ENCODE data around the gene SF3B4. TPM values are rescaled to one million over a fixed set of nuclear protein-coding genes. Genes with fewer than 3 reads are reported as not detected.
A peak's percentile ranks its signal among the peaks of the same experiment; 100 is the strongest.

The SF3B4 gene
- total RNA-seq, 2 experiments from 2014 or later: 68.6 to 71.9 TPM

DNA sequence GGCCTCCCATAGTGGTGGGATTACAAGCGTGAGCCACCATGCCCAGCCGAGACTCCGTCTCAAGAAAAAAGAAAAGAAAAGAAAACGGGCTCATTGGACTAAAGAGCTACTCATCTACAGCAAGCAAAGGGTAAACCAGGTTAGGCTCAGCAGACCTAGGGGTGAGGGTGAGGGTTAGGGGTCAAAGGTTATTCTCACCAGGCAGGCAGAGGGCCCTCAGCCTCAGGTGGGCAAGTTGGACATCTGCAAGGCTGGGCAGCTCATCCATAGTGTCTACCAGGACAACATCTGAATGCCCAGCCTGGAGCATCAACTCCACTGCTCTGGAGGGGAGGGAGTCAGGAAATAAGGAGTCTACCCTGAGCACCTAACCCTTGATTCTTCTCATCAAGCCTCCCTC is 5.6 kb upstream of the SF3B4 start:
- CTCF ChIA-PET: interaction anchor here (0.6 to 1.1 kb wide), 2 partner anchors 46 to 135 kb away, joined by 3 read pairs; a partner anchor contains a TSS

GRCh38 chr1:149932474-149932873 is 4.9 kb upstream of the SF3B4 start:
- no peak for DNase-seq
- Mint-ChIP-seq H3K4me1 (peaks cover 29% of the 10 kb centered on the region), H3K27me3 (peaks cover 3% of the 10 kb centered on the region), H3K4me3 (no peak overlapping the region), H3K27ac (no peak overlapping the region), H3K9me3 (ENCODE audit: low read depth) (no peaks in the 10 kb centered on the region), H3K36me3 (ENCODE audit: low read depth) (peaks cover 2% of the 10 kb centered on the region)
- intact Hi-C loops (cut with DNase I, micrococcal nuclease): no loop called here
- CTCF ChIA-PET: interaction anchor here (0.7 to 1.1 kb wide), 2 partner anchors 30 to 136 kb away, joined by 3 read pairs; no protein-coding TSS in a partner anchor
- POLR2A ChIA-PET: no interaction called here
- ATAC-seq: no peak

More for the DNA sequence above, 5.6 kb upstream of the SF3B4 start:
- Mint-ChIP-seq H3K27me3 (peaks cover 3% of the 10 kb centered on the region), H3K36me3 (ENCODE audit: low read depth) (no peaks in the 10 kb centered on the region), H3K9me3 (ENCODE audit: low read depth) (no peaks in the 10 kb centered on the region), H3K4me3 (no peak overlapping the region), H3K27ac (no peak overlapping the region), H3K4me1 (peaks cover 35% of the 10 kb centered on the region)
- ATAC-seq (no peak), DNase-seq (no peak)
- POLR2A ChIA-PET: interaction anchor here (0.7 kb wide), 1 partner anchor 45 kb away, joined by 4 read pairs; a partner anchor contains a TSS
- intact Hi-C loops (cut with DNase I, micrococcal nuclease): no loop called here

- Mint-ChIP-seq H3K9me3 (ENCODE audit: low read depth) (no peaks in the 10 kb centered on the region), H3K36me3 (ENCODE audit: low read depth) (peaks cover 9% of the 10 kb centered on the region), H3K27ac (peak overlapping the region; percentile 42), H3K27me3 (peaks cover 3% of the 10 kb centered on the region), H3K4me3 (no peak overlapping the region), H3K4me1 (peaks cover 24% of the 10 kb centered on the region)
- DNase-seq (no peak), ATAC-seq (no peak)
- ChIA-PET CTCF (interaction anchor here (0.9 to 4.0 kb wide), 2 partner anchors 30 to 143 kb away, joined by 3 to 12 read pairs; no protein-coding TSS in a partner anchor), POLR2A (no interaction called here)
- intact Hi-C loops (cut with DNase I, micrococcal nuclease): no loop called here
These were observed 3.7 kb upstream of the SF3B4 start for GRCh38 chr1:149931212-149931790.

DNA sequence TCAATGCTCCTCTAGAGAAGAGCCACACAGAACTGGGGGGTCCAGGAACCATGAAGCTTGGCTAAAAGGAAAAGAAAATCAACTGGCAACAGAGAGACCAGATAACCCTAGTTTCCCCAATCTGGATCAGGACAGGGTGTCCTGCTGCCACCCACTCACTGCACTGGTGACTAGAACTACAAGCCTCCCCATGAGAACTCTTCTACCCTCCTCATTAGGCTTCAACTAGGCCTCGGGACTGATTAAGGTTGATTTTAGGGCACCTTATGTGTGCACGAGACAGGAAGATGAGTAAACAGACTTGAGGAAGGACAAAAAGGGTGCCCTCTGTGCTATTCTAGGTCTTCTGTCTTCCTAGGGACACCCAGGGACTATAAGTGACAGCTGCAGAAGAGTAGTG is 2.3 kb upstream of the SF3B4 start:
- H3K4me1 Mint-ChIP-seq: peaks cover 38% of the 10 kb centered on the region
- ChIA-PET POLR2A (interaction anchor here (1.5 kb wide), 1 partner anchor 43 kb away, joined by 7 read pairs; a partner anchor contains a TSS), CTCF (interaction anchor here (0.7 to 4.0 kb wide), 2 partner anchors 32 to 52 kb away, joined by 3 to 12 read pairs; no protein-coding TSS in a partner anchor)
- H3K9me3 Mint-ChIP-seq (ENCODE audit: low read depth): no peaks in the 10 kb centered on the region
- no peak overlapping the region for H3K27ac Mint-ChIP-seq
- peaks cover 3% of the 10 kb centered on the region for H3K27me3 Mint-ChIP-seq
- H3K4me3 Mint-ChIP-seq: no peak overlapping the region
- no peak for ATAC-seq
- intact Hi-C loops (cut with DNase I, micrococcal nuclease): no loop called here
- no peak for DNase-seq
- H3K36me3 Mint-ChIP-seq (ENCODE audit: low read depth): peaks cover 23% of the 10 kb centered on the region

DNA sequence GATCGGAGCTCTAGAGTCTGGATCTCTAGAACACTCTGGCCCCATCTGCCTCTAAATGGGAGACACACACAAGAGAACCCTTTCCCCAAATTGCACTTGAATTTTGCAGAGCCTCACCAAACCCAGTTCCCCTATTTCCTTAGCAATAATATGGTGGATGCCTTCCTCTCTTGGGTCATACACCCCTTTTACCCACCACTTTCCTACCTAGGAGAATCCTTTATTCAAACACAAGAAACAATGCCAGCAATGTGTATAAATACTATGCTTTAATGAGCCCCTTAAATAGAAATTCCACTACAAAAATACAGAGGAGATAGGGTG is 760 bp upstream of the SF3B4 start:
- intact Hi-C loops (cut with DNase I, micrococcal nuclease): loop anchor here in 1 of 2 experiments (1.0 kb wide), 1 partner anchor 9 kb away; no protein-coding TSS in a partner anchor
- H3K27me3 Mint-ChIP-seq: peaks cover 3% of the 10 kb centered on the region
- H3K4me1 Mint-ChIP-seq: peaks cover 43% of the 10 kb centered on the region
- DNase-seq (no peak), ATAC-seq (no peak)
- ChIA-PET CTCF (interaction anchor here (1.0 to 4.0 kb wide), 3 partner anchors 33 to 140 kb away, joined by 3 to 12 read pairs (median 6); partner anchors contain the start of gene VPS45), POLR2A (interaction anchor here (0.6 to 1.0 kb wide), 7 partner anchors 9 to 217 kb away, joined by 3 to 16 read pairs (median 3); a partner anchor contains a TSS)
- no peaks in the 10 kb centered on the region for H3K9me3 Mint-ChIP-seq (ENCODE audit: low read depth)
- peak overlapping the region; percentile 97 for H3K4me3 Mint-ChIP-seq
- peak overlapping the region; percentile 96 for H3K27ac Mint-ChIP-seq
- H3K36me3 Mint-ChIP-seq (ENCODE audit: low read depth): peaks cover 36% of the 10 kb centered on the region

DNA sequence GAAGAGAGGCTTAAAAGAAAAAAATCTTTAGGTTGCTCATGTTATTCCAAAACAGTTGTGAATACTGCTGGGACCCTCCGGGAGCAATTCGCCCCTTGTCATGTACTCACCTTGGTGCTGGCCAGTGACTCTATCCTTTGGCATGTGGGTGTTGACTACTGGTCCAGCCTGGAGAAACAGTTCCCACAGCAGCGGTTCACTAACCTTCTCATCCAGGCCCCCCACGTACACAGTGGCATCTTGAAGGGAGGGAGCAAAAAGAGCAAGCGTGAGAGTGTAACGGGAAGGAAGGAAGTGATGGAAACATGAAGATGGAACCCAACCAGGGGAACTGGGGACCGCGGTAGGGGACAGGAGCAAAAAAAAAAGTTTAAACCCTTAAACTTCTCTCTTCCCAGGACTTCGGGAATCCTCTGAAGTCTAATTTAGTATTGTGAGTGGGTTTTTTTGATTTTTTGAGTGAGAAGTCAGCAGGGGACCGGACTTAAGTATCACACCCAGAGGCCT is 494 bp downstream of the SF3B4 start:
- intact Hi-C loops (cut with DNase I, micrococcal nuclease): loop anchor here (1.0 kb wide), 7 partner anchors 10 to 140 kb away; partner anchors contain the start of genes BOLA1 (in 2 of the 2), OTUD7B (in 1 of the 2), SV2A (in 1 of the 2) and VPS45 (in 1 of the 2)
- H3K27me3 Mint-ChIP-seq: peaks cover 3% of the 10 kb centered on the region
- no peak for DNase-seq
- ChIA-PET POLR2A (no interaction called here), CTCF (interaction anchor here (4.0 kb wide), 1 partner anchor 35 kb away, joined by 12 read pairs; no protein-coding TSS in a partner anchor)
- peak overlapping the region; percentile 97 for H3K4me3 Mint-ChIP-seq
- H3K4me1 Mint-ChIP-seq: peaks cover 43% of the 10 kb centered on the region
- no peak for ATAC-seq
- H3K27ac Mint-ChIP-seq: peak overlapping the region; percentile 96
- peaks cover 45% of the 10 kb centered on the region for H3K36me3 Mint-ChIP-seq (ENCODE audit: low read depth)
- H3K9me3 Mint-ChIP-seq (ENCODE audit: low read depth): no peaks in the 10 kb centered on the region

- peak overlapping the region; percentile 97 for H3K4me3 Mint-ChIP-seq
These were observed 1.3 kb downstream of the SF3B4 start for GRCh38 chr1:149926296-149926695.

GRCh38 chr1:149925751-149926150 is 1.9 kb downstream of the SF3B4 start:
- ATAC-seq: no peak
- no peak for DNase-seq
- Mint-ChIP-seq H3K4me3 (peak overlapping the region; percentile 97), H3K36me3 (ENCODE audit: low read depth) (peaks cover 53% of the 10 kb centered on the region), H3K27me3 (no peaks in the 10 kb centered on the region), H3K4me1 (peaks cover 35% of the 10 kb centered on the region), H3K27ac (no peak overlapping the region), H3K9me3 (ENCODE audit: low read depth) (no peaks in the 10 kb centered on the region)
- ChIA-PET POLR2A (no interaction called here), CTCF (interaction anchor here (0.6 kb wide), 1 partner anchor 207 kb away, joined by 4 read pairs; no protein-coding TSS in a partner anchor)
- intact Hi-C loops (cut with DNase I, micrococcal nuclease): no loop called here

More at GRCh38 chr1:149926296-149926695, 1.3 kb downstream of the SF3B4 start:
- no peak for ATAC-seq
- intact Hi-C loops (cut with DNase I, micrococcal nuclease): no loop called here
- Mint-ChIP-seq H3K36me3 (ENCODE audit: low read depth) (peaks cover 53% of the 10 kb centered on the region), H3K9me3 (ENCODE audit: low read depth) (no peaks in the 10 kb centered on the region), H3K27ac (no peak overlapping the region), H3K27me3 (peaks cover under 1% of the 10 kb centered on the region), H3K4me1 (peaks cover 38% of the 10 kb centered on the region)
- CTCF ChIA-PET: no interaction called here
- no peak for DNase-seq
- POLR2A ChIA-PET: no interaction called here

DNA sequence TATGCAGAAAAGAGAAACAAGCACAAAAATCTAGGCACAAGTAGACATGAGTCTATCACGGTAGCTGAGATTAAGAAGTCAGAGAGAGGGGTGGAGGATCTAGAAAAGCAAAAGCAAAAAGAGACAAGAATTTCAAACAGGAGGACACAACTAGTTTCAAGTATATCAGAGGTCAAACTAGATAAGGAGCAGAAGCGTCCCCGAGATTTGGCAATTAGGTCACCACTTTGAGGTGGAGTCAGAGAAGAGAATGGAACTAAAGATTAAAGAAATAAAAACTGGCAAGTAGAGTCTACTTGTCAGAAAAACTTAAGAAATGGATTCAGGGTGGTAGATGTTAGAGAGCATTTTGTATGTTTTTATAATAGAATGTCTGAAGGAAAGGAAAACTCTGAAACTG is 2.3 kb downstream of the SF3B4 start:
- peaks cover 53% of the 10 kb centered on the region for H3K36me3 Mint-ChIP-seq (ENCODE audit: low read depth)
- CTCF ChIA-PET: interaction anchor here (0.5 to 0.6 kb wide), 2 partner anchors 139 to 208 kb away, joined by 3 to 4 read pairs; no protein-coding TSS in a partner anchor
- POLR2A ChIA-PET: no interaction called here

DNA sequence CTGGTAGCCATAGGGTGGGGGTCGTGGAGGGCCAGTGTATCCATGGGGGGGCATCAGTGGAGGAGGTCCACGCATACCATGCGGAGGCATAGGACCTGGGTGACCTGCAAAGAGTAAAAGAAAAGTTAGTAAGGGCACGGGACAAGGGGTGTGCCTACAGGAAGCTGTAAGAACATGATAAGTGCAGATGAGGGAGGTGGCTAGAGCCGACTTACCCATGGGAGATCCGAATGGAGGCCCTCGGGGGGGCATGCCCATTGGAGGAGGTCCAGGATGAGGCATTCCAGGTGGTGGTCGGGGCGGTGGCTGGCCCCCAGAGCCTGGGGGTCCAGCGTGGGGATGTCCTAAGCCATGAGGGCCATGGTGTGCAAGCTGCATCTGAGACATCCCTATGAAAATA is 4.0 kb downstream of the SF3B4 start:
- Mint-ChIP-seq H3K9me3 (ENCODE audit: low read depth) (no peaks in the 10 kb centered on the region), H3K4me3 (no peak overlapping the region), H3K27ac (peak overlapping the region; percentile 45), H3K36me3 (ENCODE audit: low read depth) (peaks cover 53% of the 10 kb centered on the region), H3K4me1 (peaks cover 29% of the 10 kb centered on the region), H3K27me3 (peaks cover under 1% of the 10 kb centered on the region)
- ChIA-PET CTCF (interaction anchor here (1.7 kb wide), 1 partner anchor 143 kb away, joined by 7 read pairs; the partner anchor contains the start of gene VPS45), POLR2A (no interaction called here)
- ATAC-seq (no peak), DNase-seq (no peak)
- intact Hi-C loops (cut with DNase I, micrococcal nuclease): no loop called here

More for the DNA sequence above, 2.3 kb downstream of the SF3B4 start:
- ATAC-seq (no peak), DNase-seq (no peak)
- Mint-ChIP-seq H3K4me1 (peaks cover 35% of the 10 kb centered on the region), H3K27ac (peak overlapping the region; percentile 38), H3K4me3 (peak overlapping the region; percentile 97), H3K9me3 (ENCODE audit: low read depth) (no peaks in the 10 kb centered on the region), H3K27me3 (no peaks in the 10 kb centered on the region)
- intact Hi-C loops (cut with DNase I, micrococcal nuclease): no loop called here

GRCh38 chr1:149917571-149918144 is 9.9 kb downstream of the SF3B4 start, which contains the start of gene SV2A:
Gene SV2A (minus strand): TSS chr1:149917844. CDS start chr1:149913840, 4,004 bp downstream.
- CTCF ChIA-PET: no interaction called here
- intact Hi-C loops (cut with DNase I, micrococcal nuclease): loop anchor here in 1 of 2 experiments (1.0 kb wide), 1 partner anchor 10 kb away; the partner anchor contains the start of gene SF3B4

More at GRCh38 chr1:149917571-149918144, 9.9 kb downstream of the SF3B4 start, which contains the start of gene SV2A:
- peaks cover 19% of the 10 kb centered on the region for H3K4me1 Mint-ChIP-seq
- peak within 1 kb of the TSS; percentile 78 for H3K4me3 Mint-ChIP-seq
- peaks cover 11% of the 10 kb centered on the region for H3K36me3 Mint-ChIP-seq (ENCODE audit: low read depth)
- DNase-seq: peak; percentile 71
- peaks cover 2% of the 10 kb centered on the region for H3K27me3 Mint-ChIP-seq
- POLR2A ChIA-PET: no interaction called here
- H3K27ac Mint-ChIP-seq: no peak within 1 kb of the TSS
- ATAC-seq: peak; percentile 85
- H3K9me3 Mint-ChIP-seq (ENCODE audit: low read depth): no peaks in the 10 kb centered on the region

All from activated CD4-positive, alpha-beta T cell treated with anti-CD3 and anti-CD28 coated beads for 36 hours (primary cell).